ENCODE measurements around the gene MYZAP. TPM values are rescaled to one million over a fixed set of nuclear protein-coding genes. Genes with fewer than 3 reads are reported as not detected.
A peak's percentile ranks its signal among the peaks of the same experiment; 100 is the strongest.

The MYZAP gene
- polyA plus RNA-seq, 1 donor (not counting 4 experiments of a cell fraction or from before 2014, with no cell fraction given): 1.8 TPM

GRCh38 chr15:57589754-57590153 is 1.9 kb upstream of the MYZAP start:
- Histone ChIP-seq H3K9me3 (ENCODE audit: control insufficient read depth, low read depth, low read length) (no peaks in the 10 kb centered on the region), H3K79me2 (ENCODE audit: control insufficient read depth, insufficient read depth, low read length) (no peaks in the 10 kb centered on the region), H3K9ac (ENCODE audit: control insufficient read depth, extremely low read depth, insufficient read depth, low read length) (no peak overlapping the region), H4K20me1 (ENCODE audit: control insufficient read depth, extremely low read depth, insufficient read depth, low read length) (no peaks in the 10 kb centered on the region), H3K4me1 (ENCODE audit: control insufficient read depth, extremely low read depth, insufficient read depth, low read length) (peaks cover 31% of the 10 kb centered on the region), H3K9me1 (ENCODE audit: control insufficient read depth, extremely low read depth, insufficient read depth, low read length) (no peaks in the 10 kb centered on the region), H2AFZ (ENCODE audit: control insufficient read depth, low read length) (no peak overlapping the region), H3K36me3 (ENCODE audit: control insufficient read depth in 2 of 2, extremely low read depth in 1 of 2, insufficient read depth in 2 of 2, low read length in 2 of 2) (no peaks in the 10 kb centered on the region), H3K4me3 (ENCODE audit: control insufficient read depth in 2 of 3, extremely low read depth in 1 of 3, insufficient read depth in 2 of 3, low read depth in 1 of 3, low read length in 3 of 3) (no peak overlapping the region), H3K27ac (ENCODE audit: control insufficient read depth, insufficient read depth, low read length) (no peak overlapping the region), H3K27me3 (ENCODE audit: control insufficient read depth, extremely low read depth, insufficient read depth, low read length) (no peaks in the 10 kb centered on the region), H3K4me2 (ENCODE audit: control insufficient read depth, extremely low read depth, insufficient read depth, low read depth, low read length) (no peak overlapping the region)
- TF ChIP-seq EZH2 (IDR thresholded peaks at IDR 0.05; ENCODE audit: low read length): no peak
- TF ChIP-seq, protein P1, sequence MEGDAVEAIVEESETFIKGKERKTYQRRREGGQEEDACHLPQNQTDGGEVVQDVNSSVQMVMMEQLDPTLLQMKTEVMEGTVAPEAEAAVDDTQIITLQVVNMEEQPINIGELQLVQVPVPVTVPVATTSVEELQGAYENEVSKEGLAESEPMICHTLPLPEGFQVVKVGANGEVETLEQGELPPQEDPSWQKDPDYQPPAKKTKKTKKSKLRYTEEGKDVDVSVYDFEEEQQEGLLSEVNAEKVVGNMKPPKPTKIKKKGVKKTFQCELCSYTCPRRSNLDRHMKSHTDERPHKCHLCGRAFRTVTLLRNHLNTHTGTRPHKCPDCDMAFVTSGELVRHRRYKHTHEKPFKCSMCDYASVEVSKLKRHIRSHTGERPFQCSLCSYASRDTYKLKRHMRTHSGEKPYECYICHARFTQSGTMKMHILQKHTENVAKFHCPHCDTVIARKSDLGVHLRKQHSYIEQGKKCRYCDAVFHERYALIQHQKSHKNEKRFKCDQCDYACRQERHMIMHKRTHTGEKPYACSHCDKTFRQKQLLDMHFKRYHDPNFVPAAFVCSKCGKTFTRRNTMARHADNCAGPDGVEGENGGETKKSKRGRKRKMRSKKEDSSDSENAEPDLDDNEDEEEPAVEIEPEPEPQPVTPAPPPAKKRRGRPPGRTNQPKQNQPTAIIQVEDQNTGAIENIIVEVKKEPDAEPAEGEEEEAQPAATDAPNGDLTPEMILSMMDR (optimal IDR thresholded peaks at IDR 0.05 in 1 of 3, IDR thresholded peaks at IDR 0.05 in 1 of 3, conservative IDR thresholded peaks at IDR 0.05 in 1 of 3; ENCODE audit: extremely low read depth in 1 of 3, insufficient read depth in 2 of 3, low read length in 3 of 3): no peak
- dilution Hi-C loops (cut with MboI; ENCODE audit: extremely low pct_ligation_motif_present, low sequenced_read_pairs): no loop called here
- DNase-seq (ENCODE audit: low read depth, low spot score) (no peak), FAIRE-seq (no peak)

DNA sequence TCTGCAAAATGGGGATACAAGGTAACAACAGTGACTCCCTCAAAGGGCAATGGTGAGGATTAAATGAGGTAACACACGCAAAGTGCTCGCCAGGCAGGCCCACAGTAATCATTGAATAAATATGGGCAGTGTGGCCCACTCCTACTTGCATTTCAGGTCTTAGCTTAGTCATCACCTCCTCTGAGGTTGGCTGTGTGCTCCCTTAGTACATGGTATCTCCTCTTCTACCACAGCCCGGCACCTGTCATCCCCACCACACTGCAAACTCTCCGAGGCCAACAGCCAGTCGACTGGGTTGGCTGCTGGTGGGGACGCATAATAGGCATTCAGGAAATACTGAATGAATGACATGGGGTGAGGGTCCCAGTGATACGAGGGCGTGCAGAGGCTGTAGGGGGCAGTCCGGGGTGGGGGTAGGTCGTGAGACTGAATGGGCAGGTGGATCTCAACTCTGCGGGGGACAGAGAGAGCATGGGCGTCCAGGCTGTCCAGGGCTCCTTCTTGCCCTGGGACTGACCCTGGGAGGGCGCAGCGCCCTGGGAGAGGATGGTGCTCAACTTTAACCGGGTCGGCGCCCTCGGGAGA is 375 bp upstream of the MYZAP start:
- Histone ChIP-seq H2AFZ (ENCODE audit: control insufficient read depth, low read length) (peak overlapping the region; percentile 77), H3K4me1 (ENCODE audit: control insufficient read depth, extremely low read depth, insufficient read depth, low read length) (peaks cover 31% of the 10 kb centered on the region), H3K9me3 (ENCODE audit: control insufficient read depth, low read depth, low read length) (no peaks in the 10 kb centered on the region), H3K4me2 (ENCODE audit: control insufficient read depth, extremely low read depth, insufficient read depth, low read depth, low read length) (peak overlapping the region; percentile 87), H3K36me3 (ENCODE audit: control insufficient read depth in 2 of 2, extremely low read depth in 1 of 2, insufficient read depth in 2 of 2, low read length in 2 of 2) (no peaks in the 10 kb centered on the region), H3K27me3 (ENCODE audit: control insufficient read depth, extremely low read depth, insufficient read depth, low read length) (no peaks in the 10 kb centered on the region), H3K9me1 (ENCODE audit: control insufficient read depth, extremely low read depth, insufficient read depth, low read length) (no peaks in the 10 kb centered on the region), H3K4me3 (ENCODE audit: control insufficient read depth in 2 of 3, extremely low read depth in 1 of 3, insufficient read depth in 2 of 3, low read depth in 1 of 3, low read length in 3 of 3) (peak overlapping the region; percentile 46 to 59 (median 54)), H3K79me2 (ENCODE audit: control insufficient read depth, insufficient read depth, low read length) (no peaks in the 10 kb centered on the region), H3K27ac (ENCODE audit: control insufficient read depth, insufficient read depth, low read length) (no peak overlapping the region), H3K9ac (ENCODE audit: control insufficient read depth, extremely low read depth, insufficient read depth, low read length) (peak overlapping the region; percentile 24), H4K20me1 (ENCODE audit: control insufficient read depth, extremely low read depth, insufficient read depth, low read length) (no peaks in the 10 kb centered on the region)
- no peak for TF ChIP-seq EZH2 (IDR thresholded peaks at IDR 0.05; ENCODE audit: low read length)
- TF ChIP-seq, protein P1 (optimal IDR thresholded peaks at IDR 0.05 in 1 of 3, IDR thresholded peaks at IDR 0.05 in 1 of 3, conservative IDR thresholded peaks at IDR 0.05 in 1 of 3; ENCODE audit: extremely low read depth in 1 of 3, insufficient read depth in 2 of 3, low read length in 3 of 3): no peak
- dilution Hi-C loops (cut with MboI; ENCODE audit: extremely low pct_ligation_motif_present, low sequenced_read_pairs): no loop called here
- DNase-seq (ENCODE audit: low read depth, low spot score) (no peak), FAIRE-seq (no peak)
